HepG2 (cell line): Measurements from ENCODE around the gene GFRA1. TPM values are rescaled to one million over a fixed set of nuclear protein-coding genes. Genes with fewer than 3 reads are reported as not detected.

ENCODE experiments used
- ATAC-seq: fragments of 200-7000 bp; cut with Tn5 transposase; 3 replicates; pipeline ENCODE4 v1.9.1; 2020; ENCODE audit warnings: mild to moderate bottlenecking, moderate library complexity
- BruUV-seq: library from RNA; stranded (reverse); fragments of 400-500 nt; replicated peaks from 2 replicates; lab custom pipeline; 2021; lab: Mats Ljungman, UMichigan
- CTCF ChIA-PET: fragments of 300-600 bp; formaldehyde crosslinking; extraction: SDS; loops from one replicate; lab custom pipeline; 2021; ENCODE audit warnings: low total read pairs, inconsistent platforms, low intra/inter-chr PET ratio; lab: Yijun Ruan, JAX
- POLR2A ChIA-PET: fragments of 350-600 bp; sonication (Branson Sonifier 250); formaldehyde crosslinking; loops from one replicate; lab custom pipeline; 2020; ENCODE audit warnings: antibody characterized with exemption, inconsistent platforms; lab: Yijun Ruan, JAX
- DNase-seq: peaks from one replicate; pipeline ENCODE4 v3.0.0-alpha.2; 2015; ENCODE audit warnings: low spot score
- FAIRE-seq: peaks from 3 replicates; lab custom pipeline; 2011; peaks lifted over from hg19 to GRCh38; lab: Jason Lieb, UNC
- H2AFZ ChIP-seq: one replicate; pipeline ENCODE4 v1.6.1; 2011; ENCODE audit warnings: low read length, inconsistent platforms
- H3K27ac ChIP-seq: fragments of 300-600 bp; 3 replicates; pipeline ENCODE4 v1.8.0; 2011; ENCODE audit warnings: mixed run types, mild to moderate bottlenecking, mixed read lengths, low read length, inconsistent platforms; ENCODE audit not compliant: insufficient read depth; ENCODE audit errors: extremely low read length
- H3K27me3 ChIP-seq, 2 experiments: fragments of 200-600 bp in 1 of 2; 2 replicates in 1 of 2; 3 replicates in 1 of 2; pipeline versions ENCODE4 v1.6.0 to v1.8.0; 2011; ENCODE audit warnings: low read length in 2 of 2, mild to moderate bottlenecking in 2 of 2, moderate library complexity in 2 of 2, inconsistent platforms in 1 of 2; ENCODE audit not compliant: insufficient read depth in 2 of 2, control insufficient read depth in 1 of 2
- H3K36me3 ChIP-seq, 2 experiments: fragments of 200-600 bp in 1 of 2; replicated peaks in 1 of 2; 2 replicates in 1 of 2; 3 replicates in 1 of 2; pipeline versions ENCODE4 v1.5.1 to v1.8.0; 2011; ENCODE audit warnings: low read length in 2 of 2, inconsistent platforms in 1 of 2; ENCODE audit not compliant: insufficient read depth in 2 of 2, control insufficient read depth in 1 of 2
- H3K4me1 ChIP-seq: 2 replicates; pipeline ENCODE4 v1.5.1; 2012; ENCODE audit warnings: low read length, inconsistent platforms; ENCODE audit not compliant: insufficient read depth
- H3K4me2 ChIP-seq: 2 replicates; pipeline ENCODE4 v1.6.0; 2011; ENCODE audit warnings: low read depth, low read length, inconsistent platforms
- H3K4me3 ChIP-seq, 3 experiments: fragments of 200-600 bp in 1 of 3; sonication (generic), shearing (Covaris generic) in 1 of 3; replicated peaks in 1 of 3; 2 replicates each; pipeline ENCODE4 v1.5.1; 2011 to 2016; ENCODE audit warnings: low read length in 3 of 3, inconsistent platforms in 2 of 3, low read depth in 2 of 3, mild to moderate bottlenecking in 2 of 3, control low read depth in 1 of 3, mixed read lengths in 1 of 3; ENCODE audit not compliant: insufficient read depth in 1 of 3
- H3K79me2 ChIP-seq: one replicate; pipeline ENCODE4 v1.6.1; 2011; ENCODE audit warnings: low read length, inconsistent platforms; ENCODE audit not compliant: insufficient read depth
- H3K9ac ChIP-seq: 2 replicates; pipeline ENCODE4 v1.6.0; 2011; ENCODE audit warnings: mild to moderate bottlenecking, low read depth, low read length, inconsistent platforms; ENCODE audit not compliant: insufficient read depth
- H3K9me3 ChIP-seq: 2 replicates; pipeline ENCODE4 v1.5.1; 2012; ENCODE audit warnings: mild to moderate bottlenecking, low read length
- H4K20me1 ChIP-seq: 2 replicates; pipeline ENCODE4 v1.6.0; 2011; ENCODE audit warnings: inconsistent platforms, mild to moderate bottlenecking, low read length, moderate library complexity; ENCODE audit not compliant: insufficient read depth
- HMGA1 ChIP-seq: sonication (generic); formaldehyde crosslinking; conservative IDR thresholded peaks from 2 replicates; pipeline ENCODE4 v1.4.0; 2020; ENCODE audit warnings: missing genetic modification reagents
- RAD51 ChIP-seq: fragments of 450-650 bp; IDR thresholded peaks from 2 replicates; pipeline ENCODE4 v1.6.1; 2016; ENCODE audit warnings: borderline replicate concordance
- STAT5B ChIP-seq: sonication (generic); formaldehyde crosslinking; IDR thresholded peaks from 2 replicates; pipeline ENCODE4 v1.4.0; 2020; ENCODE audit warnings: missing genetic modification reagents
- TFE3 ChIP-seq: IDR thresholded peaks from 2 replicates; pipeline ENCODE4 v1.6.1; 2016
- ZBTB10 ChIP-seq: sonication (generic); formaldehyde crosslinking; IDR thresholded peaks from 2 replicates; pipeline ENCODE4 v1.4.0; 2020; ENCODE audit warnings: missing genetic modification reagents, borderline replicate concordance
- ZBTB20 ChIP-seq: sonication (generic); formaldehyde crosslinking; IDR thresholded peaks from 2 replicates; pipeline ENCODE4 v1.8.1; 2023; ENCODE audit warnings: missing genetic modification reagents, low read depth, mild to moderate bottlenecking, borderline replicate concordance
- WGBS: methylation state at CpG from one replicate; pipeline ENCODE4 v1.1.6; 2017; ENCODE audit warnings: low lambda C conversion rate; 5-methylcytosine and 5-hydroxymethylcytosine counted together
- in situ Hi-C: cut with HindIII; loops from 2 replicates; pipeline ENCODE4 v1.10.0; 2017; ENCODE audit warnings: low pct_unique_long_range_greater_than_20kb; ENCODE audit not compliant: extremely low pct_ligation_motif_present
- intact Hi-C: fragments of 100-400 bp; cut with micrococcal nuclease; formaldehyde crosslinking; loops from one replicate; pipeline ENCODE4 v1.10.0; 2022; ENCODE audit not compliant: unreplicated experiment
- polyA plus RNA-seq, 8 experiments: library from polyadenylated mRNA; depleted of rRNA in 3 of 8; stranded (reverse) in 7 of 8; unstranded in 1 of 8; fragments of >200 nt; fragmentation: Illumina TruSeq in 4 of 8; extraction: Trizol in 4 of 8; gene quantifications; 2 replicates each; pipeline versions ENCODE4 v1.2.1 to v1.2.3, GENCODE V29; 2011 to 2016; ENCODE audit warnings: low read depth in 4 of 8, missing spikeins in 1 of 8, mixed read lengths in 1 of 8; ENCODE audit not compliant: insufficient read depth in 1 of 8
- total RNA-seq, 5 experiments: library from RNA; depleted of rRNA; stranded (reverse); fragments of >200 nt; fragmentation: Illumina TruSeq; extraction: Trizol; gene quantifications; 2 replicates each; pipeline ENCODE4 v1.2.3, GENCODE V29; 2016; ENCODE audit warnings: low read depth in 1 of 5
- TF ChIP-seq, protein P1 (sequence below): sonication (generic); formaldehyde crosslinking; IDR thresholded peaks from 2 replicates; pipeline ENCODE4 v1.4.0; 2020; ENCODE audit warnings: missing genetic modification reagents, mild to moderate bottlenecking, borderline replicate concordance

GFRA1 gene
- total and polyA plus RNA-seq, 2 of the 13 experiments (the other 11 are each of a cell fraction or from before 2014, with no cell fraction given) = not detected

DNA sequence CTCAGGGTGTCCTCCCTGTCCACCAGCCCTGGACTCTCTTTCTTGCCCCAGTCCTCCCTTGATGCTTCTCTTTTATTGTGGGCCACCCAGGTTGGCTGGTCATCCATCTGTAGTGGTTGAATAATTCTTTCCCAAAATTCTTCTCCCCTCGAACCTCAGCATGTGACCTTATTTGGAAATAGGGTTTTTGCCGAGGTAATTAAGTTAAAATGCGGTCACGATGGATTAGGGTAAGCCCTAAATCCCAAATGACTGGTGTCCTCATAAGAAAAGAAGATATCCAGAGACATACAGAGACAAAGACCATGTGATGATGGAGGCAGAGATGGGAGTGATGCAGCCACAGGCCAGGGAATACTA, 74.3 kb downstream of the GFRA1 start:
- Histone ChIP-seq H3K9me3 (peaks cover 12% of the 10 kb centered on the region; the same call in 1 of the 2 replicates), H3K9ac (no peak overlapping the region), H3K4me2 (no peak overlapping the region), H3K27ac (no peak overlapping the region), H3K79me2 (no peaks in the 10 kb centered on the region), H3K36me3 (no peaks in the 10 kb centered on the region), H3K4me3 (no peak overlapping the region), H2AFZ (no peak overlapping the region), H3K4me1 (no peaks in the 10 kb centered on the region), H4K20me1 (no peaks in the 10 kb centered on the region), H3K27me3 (no peaks in the 10 kb centered on the region)
- ChIA-PET POLR2A (no interaction called here), CTCF (no interaction called here)
- BruUV-seq = no TSS peak
- 3% methylated on average over 4 of the region's 4 CpGs for WGBS
- no peak for FAIRE-seq
- in situ Hi-C loops = no loop called here
- DNase-seq = no peak
- TF ChIP-seq RAD51 (no peak), STAT5B (CRISPR knock-in tag) (no peak), TFE3 (CRISPR knock-in tag) (no peak), ZBTB10 (CRISPR knock-in tag) (no peak), ZBTB20 (no peak), HMGA1 (no peak)
- TF ChIP-seq, protein P1, sequence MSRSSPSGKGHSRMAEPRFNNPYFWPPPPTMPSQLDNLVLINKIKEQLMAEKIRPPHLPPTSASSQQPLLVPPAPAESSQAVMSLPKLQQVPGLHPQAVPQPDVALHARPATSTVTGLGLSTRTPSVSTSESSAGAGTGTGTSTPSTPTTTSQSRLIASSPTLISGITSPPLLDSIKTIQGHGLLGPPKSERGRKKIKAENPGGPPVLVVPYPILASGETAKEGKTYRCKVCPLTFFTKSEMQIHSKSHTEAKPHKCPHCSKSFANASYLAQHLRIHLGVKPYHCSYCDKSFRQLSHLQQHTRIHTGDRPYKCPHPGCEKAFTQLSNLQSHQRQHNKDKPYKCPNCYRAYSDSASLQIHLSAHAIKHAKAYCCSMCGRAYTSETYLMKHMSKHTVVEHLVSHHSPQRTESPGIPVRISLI (CRISPR knock-in tag) = no peak
- ATAC-seq = no peak
- intact Hi-C loops = no loop called here
